ENCODE measurements around the gene SYT11. TPM values are rescaled to one million over a fixed set of nuclear protein-coding genes. Genes with fewer than 3 reads are reported as not detected.

SYT11 gene
- polyA plus RNA-seq, 2 of the 4 experiments (the other 2 are of a cell fraction): 2.5 to 2.8 TPM

GRCh38 chr1:155856257-155856974, 3.0 kb upstream of the SYT11 start:
- no peak for ATAC-seq
- no peak for DNase-seq (ENCODE audit: low read depth in 1 of 2, low spot score in 1 of 2)
- 45% methylated on average over 20 of the region's 20 CpGs for WGBS (ENCODE audit: missing lambda C conversion rate)
- peak overlapping the region; percentile 81 to 90 for H3K27ac ChIP-seq
- H3K4me2 ChIP-seq: peak overlapping the region; percentile 90
- H3K4me1 ChIP-seq: peaks cover 16% of the 10 kb centered on the region
- ChIA-PET CTCF (interaction anchor here (3.9 kb wide), 1 partner anchor 133 kb away, joined by 14 read pairs; no protein-coding TSS in a partner anchor), POLR2A (interaction anchor here (1.0 kb wide), 1 partner anchor 78 kb away, joined by 3 read pairs; the partner anchor contains the start of gene KHDC4)
- FAIRE-seq: no peak
- no peaks in the 10 kb centered on the region for H3K9me3 ChIP-seq
- TF ChIP-seq HEYL (CRISPR knock-in tag; IDR thresholded peaks at IDR 0.05): no peak
- no peak for TF ChIP-seq GATA3 (IDR thresholded peaks at IDR 0.05; ENCODE audit: borderline replicate concordance)
- TF ChIP-seq KDM5A (IDR thresholded peaks at IDR 0.05): no peak
- no peak for TF ChIP-seq ZSCAN20 (CRISPR knock-in tag; IDR thresholded peaks at IDR 0.05)
- peak overlapping the region; percentile 69 for H3K4me3 ChIP-seq

- ChIA-PET CTCF (interaction anchor here (0.6 to 3.9 kb wide), 3 partner anchors 41 to 132 kb away, joined by 3 to 14 read pairs (median 3); no protein-coding TSS in a partner anchor), POLR2A (interaction anchor here (1.0 kb wide), 1 partner anchor 77 kb away, joined by 3 read pairs; the partner anchor contains the start of gene KHDC4)
- no peak for FAIRE-seq
- no peaks in the 10 kb centered on the region for H3K9me3 ChIP-seq
- 3% methylated on average over 46 of the region's 46 CpGs for WGBS (ENCODE audit: missing lambda C conversion rate)
- H3K4me2 ChIP-seq: peak within 1 kb of the TSS; percentile 90
- peaks cover 16% of the 10 kb centered on the region for H3K4me1 ChIP-seq
- ATAC-seq: peak; percentile 91
- peak within 1 kb of the TSS; percentile 81 to 90 for H3K27ac ChIP-seq
- peak; percentile 94 to 96 for DNase-seq (ENCODE audit: low read depth in 1 of 2, low spot score in 1 of 2)
- no peak for TF ChIP-seq MYC (IDR thresholded peaks at IDR 0.05; ENCODE audit: borderline replicate concordance, low read length)
- peak; percentile 86; the same call in 2 of the 3 replicates for TF ChIP-seq BCL3 (IDR thresholded peaks at IDR 0.05)
- TF ChIP-seq POLR2A (IDR thresholded peaks at IDR 0.05; ENCODE audit: low read length): peak; percentile 92
- TF ChIP-seq KDM1A (IDR thresholded peaks at IDR 0.05; ENCODE audit: low read depth): peak; percentile 78; the same call in 1 of the 2 replicates
- TF ChIP-seq FOSL2 (IDR thresholded peaks at IDR 0.05): no peak
- TF ChIP-seq FOSL2 (CRISPR knock-in tag; IDR thresholded peaks at IDR 0.05): peak; percentile 57
- 0 out of 2 replicates have a peak, but pooled peaks have one; percentile 52 for TF ChIP-seq CHD4 (IDR thresholded peaks at IDR 0.05; ENCODE audit: borderline replicate concordance)
- TF ChIP-seq MAX (IDR thresholded peaks at IDR 0.05): peak; percentile 78
- TF ChIP-seq MAZ (IDR thresholded peaks at IDR 0.05; ENCODE audit: borderline replicate concordance, low read depth, low read length): no peak
- peak in 1 of 2 experiments; percentile 67; a peak in 2 of 5 replicates for TF ChIP-seq JUN (IDR thresholded peaks at IDR 0.05)
- TF ChIP-seq CTCF (IDR thresholded peaks at IDR 0.05): no peak
- H3K4me3 ChIP-seq: peak within 1 kb of the TSS; percentile 69
Measured at GRCh38 chr1:155856975-155857930, 2.1 kb upstream of the SYT11 start, which contains the start of gene GON4L. GON4L (minus strand) TSS chr1:155857214; CDS start chr1:155853780, 3,434 bp downstream.

- Histone ChIP-seq H3K4me2 (peak overlapping the region; percentile 70), H3K4me1 (peaks cover 16% of the 10 kb centered on the region), H3K4me3 (peak overlapping the region; percentile 49), H3K27ac (peak overlapping the region; percentile 67 to 90), H3K9me3 (no peaks in the 10 kb centered on the region)
- DNase-seq (ENCODE audit: low read depth in 1 of 2, low spot score in 1 of 2): peak in 1 of 2 experiments; percentile 67
- peak; percentile 6 to 19; a peak in 4 of 6 replicates for ATAC-seq
- WGBS (ENCODE audit: missing lambda C conversion rate): 17% methylated on average over 12 of the region's 12 CpGs
- ChIA-PET POLR2A (interaction anchor here (0.7 kb wide), 1 partner anchor 75 kb away, joined by 4 read pairs; the partner anchor contains the start of gene KHDC4), CTCF (interaction anchor here (0.7 to 3.9 kb wide), 2 partner anchors 130 to 683 kb away, joined by 5 to 14 read pairs; no protein-coding TSS in a partner anchor)
- TF ChIP-seq PHF8 (IDR thresholded peaks at IDR 0.05; ENCODE audit: borderline replicate concordance, low read depth): peak; percentile 29; the same call in 1 of the 2 replicates
- no peak for TF ChIP-seq MAFK (IDR thresholded peaks at IDR 0.05; ENCODE audit: partially characterized antibody)
- 0 out of 2 replicates have a peak, but pooled peaks have one; percentile 28 for TF ChIP-seq KDM1A (IDR thresholded peaks at IDR 0.05; ENCODE audit: low read depth)
- peak in 1 of 2 experiments; percentile 66; a peak in 3 of 4 replicates for TF ChIP-seq CEBPB (IDR thresholded peaks at IDR 0.05)
- no peak for FAIRE-seq
Measured at GRCh38 chr1:155858800-155859233, 550 bp upstream of the SYT11 start.

Data from A549 (cell line).